GM18867 (cell line): ENCODE data around the gene CREB3L4.

ENCODE experiments used
- ATAC-seq: cut with Tn5 transposase; IDR thresholded peaks from one replicate; pipeline ENCODE4 v1.9.1; 2021; ENCODE audit warnings: mild to moderate bottlenecking, moderate library complexity; ENCODE audit not compliant: unreplicated experiment

The CREB3L4 gene, protein sequence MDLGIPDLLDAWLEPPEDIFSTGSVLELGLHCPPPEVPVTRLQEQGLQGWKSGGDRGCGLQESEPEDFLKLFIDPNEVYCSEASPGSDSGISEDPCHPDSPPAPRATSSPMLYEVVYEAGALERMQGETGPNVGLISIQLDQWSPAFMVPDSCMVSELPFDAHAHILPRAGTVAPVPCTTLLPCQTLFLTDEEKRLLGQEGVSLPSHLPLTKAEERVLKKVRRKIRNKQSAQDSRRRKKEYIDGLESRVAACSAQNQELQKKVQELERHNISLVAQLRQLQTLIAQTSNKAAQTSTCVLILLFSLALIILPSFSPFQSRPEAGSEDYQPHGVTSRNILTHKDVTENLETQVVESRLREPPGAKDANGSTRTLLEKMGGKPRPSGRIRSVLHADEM

DNA sequence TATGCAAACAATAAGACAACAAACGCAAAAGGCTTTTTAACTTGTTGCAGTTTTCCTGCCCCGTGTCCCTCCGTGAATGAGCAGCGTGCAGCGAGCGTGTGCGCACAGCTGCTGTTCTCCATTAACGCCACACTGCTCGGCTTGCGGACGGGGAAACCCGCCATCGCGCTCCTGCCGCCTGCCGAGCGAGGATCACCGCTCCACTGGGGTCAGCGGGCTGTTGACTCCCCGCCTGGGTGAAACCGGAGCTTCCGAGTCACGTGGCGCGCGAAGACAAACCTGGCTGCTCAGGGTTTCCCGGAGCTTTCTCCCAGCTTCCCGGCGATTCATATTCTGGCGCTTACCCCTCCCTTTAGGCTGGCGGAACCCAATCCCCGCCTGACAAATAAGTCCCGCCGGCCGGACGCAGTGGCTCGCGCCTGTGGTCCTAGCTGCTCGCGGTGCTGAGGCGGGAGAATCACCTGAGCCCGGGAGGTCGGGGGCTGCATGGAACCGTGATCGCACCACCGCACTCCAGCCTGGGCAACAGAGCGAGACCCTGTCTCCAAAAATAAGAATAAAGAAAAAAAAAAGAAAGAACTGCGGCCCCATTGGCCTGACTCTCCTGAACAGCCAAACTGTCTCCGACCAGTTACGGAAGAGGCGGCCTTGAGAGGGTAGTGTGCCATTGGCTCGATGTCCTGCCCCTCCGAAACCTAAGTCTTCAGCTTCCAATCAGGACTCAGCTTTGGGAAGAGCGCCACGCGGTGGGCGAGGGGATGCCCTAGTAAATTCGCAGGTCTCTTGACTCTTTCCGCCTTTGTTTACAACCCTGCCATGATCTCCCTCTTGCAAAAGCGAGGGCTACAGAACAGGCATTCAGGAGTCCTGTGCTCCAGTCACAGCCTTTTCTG, at the start of gene CREB3L4:
TSS of gene CREB3L4 (plus strand) at position 796 of the 893 bp plus-strand sequence. CDS start 624 bp downstream, outside the sequence.
- ATAC-seq: peak; percentile 67

DNA sequence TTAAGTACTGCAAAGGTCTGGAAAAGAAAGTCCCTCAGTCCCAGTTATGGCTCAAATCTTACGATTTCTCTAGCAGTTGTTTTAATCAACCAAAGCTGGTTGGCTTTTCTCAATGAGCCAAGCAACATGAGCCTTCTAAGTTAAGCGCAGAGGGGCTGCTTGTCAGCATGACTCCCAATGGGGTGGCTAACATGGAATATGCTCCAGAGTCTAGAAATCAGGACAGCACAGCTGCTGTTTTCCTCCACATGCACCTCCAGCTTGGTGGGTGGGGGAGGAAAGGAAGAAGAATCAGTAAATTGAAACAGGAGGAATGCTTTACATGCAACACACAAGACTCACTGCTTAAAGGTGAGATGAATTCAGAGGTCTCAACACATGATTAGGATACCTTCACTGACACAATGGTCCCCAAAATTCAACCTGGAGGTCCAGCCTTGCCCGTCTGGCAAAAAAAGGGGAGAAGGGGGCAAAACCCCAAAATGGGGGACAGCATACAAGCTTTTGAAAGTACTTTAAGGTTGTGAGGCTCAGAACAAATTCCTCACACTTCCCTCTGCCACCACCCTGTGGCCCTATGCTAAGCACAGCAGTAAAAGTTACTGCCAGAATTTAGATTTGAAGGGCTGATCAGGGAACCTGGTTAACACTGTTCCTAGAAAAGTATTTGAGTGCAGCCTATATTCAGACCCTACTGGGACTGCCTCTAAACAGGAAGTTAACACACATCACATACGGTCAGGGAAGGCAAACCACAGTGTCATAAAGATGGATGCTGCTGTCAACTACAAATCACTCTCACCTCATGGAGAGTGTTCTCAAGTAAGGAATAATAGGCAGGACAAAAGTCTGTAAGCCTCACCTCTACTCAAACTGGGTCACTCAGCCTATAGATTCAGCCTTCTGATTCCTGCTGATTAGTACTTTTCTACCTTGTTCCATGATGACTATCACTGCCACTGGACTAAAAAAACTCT, 47.5 kb upstream of the CREB3L4 start:
- no peak for ATAC-seq

DNA sequence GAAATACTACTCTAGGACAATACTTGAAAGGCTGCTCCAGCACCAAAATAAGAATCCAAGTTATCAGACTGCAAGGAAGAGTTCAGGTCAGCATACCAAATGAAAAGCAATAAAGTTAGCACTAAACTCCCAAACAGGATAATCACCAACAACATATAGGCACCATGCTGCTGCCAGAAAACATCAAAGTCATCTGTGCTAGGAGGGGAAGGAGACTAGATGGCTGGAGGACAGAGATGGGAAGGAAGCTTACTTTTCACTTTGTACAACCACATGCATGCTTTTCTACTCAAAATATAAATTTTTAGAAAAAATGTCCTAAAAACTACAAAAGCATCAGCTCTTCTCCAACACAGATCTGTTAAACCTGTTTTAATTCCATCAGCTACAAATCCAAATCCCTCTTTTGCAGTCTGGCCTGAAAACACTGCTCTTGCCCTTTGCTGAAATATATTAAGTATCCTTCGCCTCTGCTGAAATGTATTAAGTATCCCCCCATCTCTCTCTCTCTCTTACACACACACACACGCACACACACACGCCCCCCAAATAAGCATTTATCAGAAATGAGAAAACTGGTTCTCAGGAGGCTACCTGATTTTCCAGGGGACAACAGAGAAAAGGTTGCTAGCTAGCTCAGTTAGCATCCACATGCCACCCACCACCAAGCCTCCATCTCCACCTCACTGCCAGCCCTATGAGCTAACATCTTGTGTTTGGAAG, 46.5 kb upstream of the CREB3L4 start:
- ATAC-seq: no peak

DNA sequence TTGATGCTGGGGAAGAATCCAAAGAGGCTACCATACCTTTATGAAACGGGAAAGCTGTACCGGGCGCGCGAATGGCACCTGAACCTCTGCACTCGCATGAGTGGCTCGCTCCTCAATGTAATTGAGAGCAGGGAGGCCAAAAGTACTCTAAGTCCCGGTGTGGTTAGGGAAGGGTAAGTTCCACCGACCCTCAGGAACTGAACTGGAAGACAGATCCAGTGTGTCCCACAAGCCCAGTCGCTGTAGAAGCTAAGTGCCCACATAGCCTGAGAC, 46.0 kb upstream of the CREB3L4 start:
- no peak for ATAC-seq

DNA sequence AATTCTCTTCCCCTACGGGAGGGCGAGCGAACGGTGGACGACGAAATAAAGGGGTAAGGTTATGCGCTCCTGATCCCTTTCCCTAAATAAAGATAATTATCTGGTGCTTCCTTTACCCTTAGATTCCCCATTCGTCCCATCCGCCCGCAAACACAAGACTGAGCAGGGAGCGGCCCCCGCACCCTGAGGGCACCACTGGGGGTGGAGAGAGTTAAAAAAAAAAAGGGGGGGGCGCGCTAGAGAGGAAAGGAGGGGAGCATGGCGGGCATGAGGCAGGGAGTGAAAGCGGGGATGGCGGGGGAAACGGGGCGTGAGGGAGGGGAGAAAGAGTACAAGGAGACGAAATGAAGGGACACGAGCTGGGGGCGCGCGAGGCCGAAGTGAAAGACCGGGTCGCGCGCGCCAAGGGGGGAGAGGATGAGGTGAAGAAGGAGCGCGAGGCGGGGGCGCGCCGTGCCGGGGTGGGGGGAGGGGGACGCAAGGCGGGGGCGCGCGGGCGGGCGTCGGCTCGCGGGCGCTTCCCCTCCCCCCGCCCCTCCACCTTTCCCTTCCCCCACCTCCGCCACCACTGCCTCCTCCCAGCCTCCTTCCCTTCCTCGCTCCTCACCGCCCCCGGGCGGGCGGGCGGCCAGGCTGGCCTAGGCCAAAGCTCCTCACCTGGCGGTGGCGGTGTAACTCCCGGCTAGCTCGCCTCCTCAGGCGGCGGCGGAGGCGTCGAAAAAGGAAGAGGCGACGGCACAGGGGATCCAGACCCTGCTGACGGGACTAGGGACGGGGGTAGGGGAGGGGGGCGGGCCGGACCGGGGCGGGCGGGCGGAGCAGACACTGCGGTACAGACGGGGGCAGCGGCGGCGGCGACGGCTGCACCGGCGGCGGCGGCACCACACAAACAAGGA, 45.4 kb upstream of the CREB3L4 start:
- peak; percentile 26 for ATAC-seq

DNA sequence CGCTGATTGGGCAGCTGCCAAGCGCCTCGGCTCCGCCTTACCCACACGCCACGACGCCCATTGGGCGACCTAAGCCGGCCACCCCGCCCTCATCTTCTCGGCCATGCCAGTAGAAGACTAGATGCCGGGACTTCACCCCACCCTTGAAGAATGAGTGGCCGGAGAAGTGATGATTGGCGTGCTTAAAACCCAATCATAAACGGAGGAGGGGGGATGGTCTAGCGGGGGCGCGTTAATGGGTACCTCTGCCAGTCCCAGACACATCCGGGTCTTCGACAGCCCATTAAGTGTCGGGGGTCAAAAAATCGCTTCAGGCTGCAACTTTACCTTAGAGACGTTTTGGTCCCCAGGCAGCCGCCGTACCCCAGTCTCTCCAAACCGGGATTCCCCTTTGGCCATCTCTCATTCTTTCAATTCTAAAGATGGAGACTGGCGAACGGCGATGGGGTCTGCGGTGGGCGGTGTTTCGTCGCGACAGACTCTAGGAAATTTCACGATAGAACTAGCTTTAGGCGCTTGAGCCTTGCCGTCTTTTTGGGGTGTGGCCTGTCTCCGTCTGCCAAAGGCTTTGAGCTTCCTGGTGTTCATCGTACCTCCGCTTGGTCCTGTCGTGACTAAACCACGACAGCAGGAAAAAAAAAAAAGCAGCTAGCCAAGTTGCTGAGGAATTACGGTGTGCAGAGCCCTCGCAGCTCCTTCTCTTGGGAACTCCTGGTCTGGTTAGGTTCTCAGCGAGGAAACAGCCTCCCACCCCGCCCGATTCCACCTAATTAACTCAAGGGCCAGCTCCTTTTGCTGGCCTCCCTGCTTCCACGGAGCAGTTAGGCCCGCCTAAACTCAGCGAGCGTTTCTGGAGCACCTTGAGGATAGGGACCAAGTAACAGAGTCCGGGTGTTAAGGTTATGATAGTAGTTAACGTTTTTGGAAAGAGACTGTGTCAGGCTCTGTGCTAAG, 44.5 kb upstream of the CREB3L4 start, which contains the start of gene GATAD2B:
TSS of gene GATAD2B (minus strand) at position 1 of the 954 bp plus-strand sequence. CDS start 94,625 bp downstream, outside the sequence.
- ATAC-seq: peak; percentile 91

DNA sequence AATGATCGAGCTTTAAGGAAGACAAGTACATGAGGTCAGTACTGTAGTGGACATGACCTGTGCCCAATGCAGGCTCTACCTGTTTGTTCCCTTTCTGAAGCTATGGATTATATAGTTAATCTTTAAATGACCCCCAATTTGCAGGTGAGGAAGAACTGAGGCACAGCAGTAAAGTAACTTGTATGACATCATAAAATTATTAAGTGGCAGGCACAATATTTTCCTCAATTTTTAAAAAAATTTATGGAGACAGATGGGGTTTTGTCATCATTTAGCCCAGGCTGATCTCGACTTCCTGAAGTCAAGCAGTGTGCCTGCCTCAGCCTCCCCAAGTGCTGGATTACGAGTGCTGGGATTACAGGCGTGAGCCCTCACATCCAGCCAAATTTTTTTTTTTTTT, 41.3 kb upstream of the CREB3L4 start:
- no peak for ATAC-seq

DNA sequence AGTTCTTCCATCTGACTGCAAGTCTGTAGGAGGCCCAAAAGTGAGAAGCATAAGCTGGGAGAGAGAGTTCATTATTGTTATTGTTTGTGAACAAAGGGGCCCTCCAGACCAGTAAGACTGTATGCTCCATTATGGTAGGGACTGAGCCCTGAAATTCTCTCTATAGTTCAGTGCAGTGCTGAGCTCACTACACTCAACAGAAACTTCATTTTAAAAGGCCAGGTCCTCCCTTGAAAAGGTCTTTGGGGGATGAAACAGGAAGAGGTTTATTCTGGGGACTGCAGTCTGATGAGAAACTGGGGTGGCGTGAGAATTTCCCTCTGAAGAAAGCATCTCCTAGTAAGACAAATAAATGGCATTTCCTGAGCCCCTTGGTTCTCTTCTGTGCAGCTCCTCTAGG, 39.5 kb upstream of the CREB3L4 start:
- ATAC-seq: no peak

DNA sequence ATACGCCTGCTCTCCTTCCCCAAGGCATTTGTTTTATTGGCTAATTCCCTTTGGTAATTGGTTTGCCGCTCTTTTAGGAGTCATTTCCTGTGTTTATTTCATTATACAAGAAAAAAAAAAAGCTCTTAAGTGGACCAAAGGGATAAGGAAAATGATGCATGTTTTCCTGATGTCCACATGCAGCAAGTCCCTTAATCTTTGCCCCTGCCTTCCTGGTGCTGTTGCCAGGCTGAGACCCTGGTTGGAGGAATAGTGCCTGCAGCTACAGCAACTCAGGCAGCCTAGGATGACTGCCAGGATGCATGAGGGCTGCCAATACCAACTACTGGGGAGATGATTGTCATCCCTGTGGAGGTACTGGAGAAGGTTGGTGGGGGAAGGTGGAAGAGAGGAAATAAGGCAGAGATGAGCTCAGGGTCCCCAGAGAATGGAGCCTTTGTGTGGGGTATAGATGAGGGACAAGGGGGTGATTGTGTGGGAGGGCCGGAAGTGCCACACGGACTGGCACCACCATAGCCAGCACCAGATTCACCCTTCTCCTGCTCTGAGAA, 38.8 kb upstream of the CREB3L4 start:
- ATAC-seq: no peak

DNA sequence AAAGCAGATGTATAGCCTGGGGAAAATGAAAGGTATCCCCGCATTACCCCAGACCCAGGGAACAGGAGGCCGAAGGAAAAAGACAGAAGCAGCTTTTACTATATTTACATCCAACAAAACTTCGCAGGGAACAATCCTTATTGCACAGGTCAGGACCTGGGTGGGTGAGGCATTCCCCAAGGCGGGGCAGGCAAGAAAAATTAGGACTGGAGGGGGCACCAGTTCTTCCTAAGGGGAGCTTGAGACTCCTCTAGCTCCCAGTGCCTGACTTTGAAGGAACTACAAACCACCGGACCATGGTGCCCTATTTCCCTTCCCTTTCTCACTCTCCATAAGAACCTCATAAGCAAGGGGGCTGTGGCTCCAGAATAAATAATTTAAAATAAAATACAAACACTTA, 38.3 kb upstream of the CREB3L4 start:
- no peak for ATAC-seq

DNA sequence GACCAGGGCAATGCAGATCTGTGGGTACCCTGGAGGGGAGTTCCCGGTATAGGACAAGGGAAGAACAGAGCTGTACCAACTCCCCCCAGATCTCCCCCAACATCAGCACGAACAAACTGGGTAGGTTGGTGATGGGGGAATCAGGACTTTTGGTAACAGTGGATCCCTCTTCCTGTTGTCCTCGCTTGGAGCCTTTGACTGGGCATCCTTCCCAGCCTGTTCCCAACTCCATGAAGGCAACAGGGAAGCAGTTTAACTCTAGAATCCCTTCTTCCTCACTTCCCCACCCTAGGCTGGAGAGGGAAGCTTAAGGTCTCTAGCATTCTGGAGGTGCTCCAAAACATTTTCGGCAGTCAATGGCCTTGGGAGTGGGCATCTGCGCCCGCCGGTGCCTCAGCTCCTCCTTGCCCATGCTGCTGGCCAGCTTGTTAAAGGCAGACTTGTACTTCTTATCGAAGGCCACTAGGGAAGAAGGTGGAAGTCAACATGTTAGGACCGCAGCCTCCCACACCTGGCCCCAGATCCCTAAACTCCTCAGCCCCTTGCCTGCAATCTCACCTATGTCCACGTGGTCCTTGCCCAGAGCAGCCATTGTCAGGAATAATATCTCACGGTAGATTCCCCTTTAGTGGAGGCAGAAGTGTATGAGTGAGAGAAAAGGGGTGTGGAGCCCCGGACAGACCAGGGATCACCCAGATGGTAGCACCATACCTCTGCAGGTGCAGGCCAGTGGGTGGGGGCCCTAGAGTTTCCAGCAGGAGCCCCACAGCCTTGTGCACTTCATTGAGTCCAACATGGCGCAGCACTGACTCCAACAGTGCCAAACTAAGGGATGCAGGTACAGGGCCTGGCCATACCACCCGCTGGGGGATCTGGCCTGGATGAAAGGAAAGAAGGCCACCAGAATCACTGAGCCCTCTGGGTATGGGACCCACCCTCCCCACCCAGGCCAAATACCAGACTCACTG, 37.4 kb upstream of the CREB3L4 start:
- ATAC-seq: no peak

DNA sequence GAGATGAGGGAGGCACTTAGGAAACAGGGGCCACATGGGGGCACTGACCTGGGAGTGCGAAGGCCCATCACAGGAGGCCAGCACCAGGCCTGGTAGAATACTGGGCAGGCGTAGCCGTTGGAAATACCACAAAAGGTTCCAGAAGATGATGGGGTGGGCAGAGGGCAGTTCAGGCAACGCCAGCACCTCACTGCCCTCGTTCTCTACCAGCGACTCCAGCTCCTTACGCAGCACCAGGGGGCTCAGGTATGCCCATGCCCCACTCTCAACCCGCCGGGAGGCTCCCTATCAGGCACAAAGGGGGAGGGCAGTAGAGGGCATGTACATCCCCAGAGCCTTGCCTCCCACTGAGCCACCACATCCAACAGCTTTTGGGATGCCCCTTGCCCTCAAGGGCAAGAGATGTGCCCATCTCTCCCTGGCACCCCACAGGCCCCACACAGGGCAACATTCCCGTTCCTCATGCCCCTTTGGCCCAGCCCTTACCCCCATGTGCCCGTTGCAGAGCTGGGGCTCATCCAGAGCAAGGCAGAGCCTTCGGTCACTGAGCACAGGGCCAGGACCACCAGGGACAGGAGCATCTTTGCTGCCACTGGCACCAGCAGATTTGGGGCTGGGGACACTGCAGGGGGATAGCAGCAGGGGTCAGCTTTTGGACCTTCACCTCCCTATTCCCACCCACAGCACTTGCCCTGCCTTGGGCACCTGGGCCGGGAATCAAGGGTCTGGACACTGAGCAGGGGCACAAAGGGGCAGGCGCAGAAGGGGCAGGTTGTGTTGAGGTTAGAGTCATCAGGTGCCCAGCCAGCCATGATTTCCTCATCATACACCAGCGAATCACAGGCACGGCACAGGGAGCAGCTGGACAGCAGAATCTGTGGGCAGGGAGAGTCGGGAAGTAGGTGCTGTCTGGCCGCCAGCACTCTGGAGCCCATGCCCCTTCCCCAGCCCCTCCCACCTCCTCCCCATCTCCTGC, 35.3 kb upstream of the CREB3L4 start:
- ATAC-seq: no peak

DNA sequence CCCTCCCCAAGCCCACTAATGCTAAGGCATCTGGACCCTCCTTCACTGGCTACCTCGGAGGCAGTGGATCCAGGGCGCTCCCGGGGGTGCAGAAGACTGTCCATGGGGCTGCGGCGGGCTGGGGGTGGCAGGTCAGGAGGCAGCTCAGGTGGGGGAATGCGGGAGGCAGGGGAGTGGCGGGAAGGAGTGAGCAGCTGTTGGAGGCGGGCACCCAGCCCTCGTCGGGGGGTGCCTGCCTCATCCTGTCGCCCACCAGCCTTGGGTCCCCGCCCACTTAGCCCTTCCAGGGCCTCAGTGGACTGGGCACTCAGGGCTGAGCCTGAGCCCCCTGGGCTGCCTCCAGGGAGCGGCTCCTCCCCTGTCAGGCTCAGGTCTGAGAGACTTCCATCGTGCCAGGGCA, 34.3 kb upstream of the CREB3L4 start:
- ATAC-seq: no peak

DNA sequence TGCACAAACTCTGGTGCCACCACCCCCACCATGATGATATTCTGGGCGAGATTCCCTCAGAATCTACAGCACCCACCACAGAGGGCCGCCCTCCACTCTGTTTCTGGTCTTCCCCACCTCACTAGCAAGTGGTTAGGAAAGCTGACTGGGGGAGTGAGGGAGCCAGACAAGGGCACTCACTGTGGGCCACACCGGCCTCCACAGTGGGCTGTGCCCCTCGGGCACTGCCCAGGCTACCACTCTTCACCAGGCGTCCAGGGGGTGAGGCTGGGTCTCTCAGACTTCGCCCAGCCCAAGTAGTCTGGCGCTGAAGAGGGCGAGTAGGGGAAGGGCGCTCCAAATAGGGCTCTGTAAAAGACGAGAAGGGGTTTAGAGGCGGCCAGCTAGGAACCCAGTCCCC, 33.7 kb upstream of the CREB3L4 start:
- ATAC-seq: no peak

DNA sequence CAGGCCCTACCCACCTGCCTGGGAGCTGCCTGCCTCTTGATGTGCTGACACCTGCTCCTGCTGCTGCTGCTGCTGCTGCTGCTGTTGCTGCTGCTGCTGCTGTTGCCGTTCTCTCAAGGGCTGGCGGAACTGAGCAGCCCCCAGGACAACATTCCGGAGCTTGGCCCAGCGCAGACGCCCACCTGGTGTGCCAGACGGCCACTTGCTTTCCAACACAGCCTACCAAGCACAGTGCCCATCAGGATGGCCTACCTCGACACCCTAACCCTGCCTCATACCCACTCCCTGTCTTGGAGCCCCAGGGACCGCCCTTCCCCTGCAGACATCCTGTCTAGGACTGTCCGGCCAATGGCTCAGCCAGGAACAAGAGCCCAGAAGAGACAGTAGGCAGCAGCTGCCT, 33.0 kb upstream of the CREB3L4 start:
- no peak for ATAC-seq
